Transverse colon (tissue), 4 donors: Measurements from ENCODE around the gene RIT2. TPM values are rescaled to one million over a fixed set of nuclear protein-coding genes. Genes with fewer than 3 reads are reported as not detected.

Experiments
- DNase-seq: peaks from one replicate; pipeline ENCODE4 v3.0.0-alpha.2; 2019
- H3K27ac ChIP-seq, 4 donors: fragments of 200-600 bp; sonication (generic); 2 replicates each; pipeline ENCODE4 v1.5.1; 2016 to 2018; ENCODE audit warnings: inconsistent platforms in 4 of 4
- H3K27me3 ChIP-seq: fragments of 200-600 bp; sonication (generic); 2 replicates; pipeline ENCODE4 v1.5.1; 2017; ENCODE audit warnings: inconsistent platforms
- H3K36me3 ChIP-seq, 4 donors: fragments of 200-600 bp; sonication (generic); 2 replicates each; pipeline ENCODE4 v1.5.1; 2017 to 2019; ENCODE audit warnings: inconsistent platforms in 4 of 4
- H3K4me1 ChIP-seq, 4 donors: fragments of 200-600 bp; sonication (generic); 2 replicates each; pipeline ENCODE4 v1.5.1; 2017 to 2020; ENCODE audit warnings: inconsistent platforms in 4 of 4
- H3K4me3 ChIP-seq, 4 donors: fragments of 200-600 bp; sonication (generic); 1 replicate in 1 of 4; 2 replicates in 3 of 4; pipeline versions ENCODE4 v1.5.1 to v1.6.1; 2017 to 2019; ENCODE audit warnings: inconsistent platforms in 4 of 4
- H3K9me3 ChIP-seq, 2 donors: fragments of 200-600 bp; sonication (generic); 2 replicates each; pipeline ENCODE4 v1.5.1; 2017 to 2019; ENCODE audit warnings: inconsistent platforms in 2 of 2
- EP300 ChIP-seq: sonication (generic); formaldehyde crosslinking; IDR thresholded peaks from one replicate; pipeline ENCODE4 v1.6.1; 2017; ENCODE audit warnings: antibody characterized with exemption, low read depth
- POLR2A ChIP-seq: fragments of 450-650 bp; IDR thresholded peaks from one replicate; pipeline ENCODE4 v1.6.1; 2016; ENCODE audit warnings: antibody characterized with exemption, mild to moderate bottlenecking, moderate library complexity
- POLR2AphosphoS5 ChIP-seq, 3 donors: sonication (generic); formaldehyde crosslinking; IDR thresholded peaks; one replicate each; pipeline ENCODE4 v1.6.1; 2016; ENCODE audit warnings: antibody characterized with exemption in 3 of 3
- WGBS, 2 donors: methylation state at CpG; one replicate each; pipeline ENCODE4 v1.1.5; 2018; ENCODE audit warnings: low coverage in 1 of 2; 5-methylcytosine and 5-hydroxymethylcytosine counted together
- in situ Hi-C, 4 donors: fragments of 200-750 bp; cut with MboI; loops; one replicate each; pipeline versions ENCODE4 v1.15.0 to v1.15.1; 2017; ENCODE audit warnings: low sequenced_read_pairs in 3 of 4, low pct_ligation_motif_present in 1 of 4, low pct_unique_long_range_greater_than_20kb in 1 of 4
- intact Hi-C: fragments of 100-400 bp; cut with DNase I; formaldehyde crosslinking; loops from one replicate; pipeline ENCODE4 v1.15.1; 2023; ENCODE audit warnings: low total_unique reads
- total RNA-seq, 4 donors: library from RNA; depleted of rRNA; stranded (reverse); fragments of >200 nt; gene quantifications; one replicate each; pipeline ENCODE4 v1.1.0, GENCODE V29; 2016
- TF ChIP-seq, protein P1 (sequence below), 5 experiments: fragments of 200-600 bp in 3 of 5; fragments of 450-650 bp in 2 of 5; sonication (generic) in 3 of 5; IDR thresholded peaks; 1 replicate in 2 of 5; 2 replicates in 3 of 5; pipeline ENCODE4 v1.5.1; 2016 to 2017; ENCODE audit warnings: antibody characterized with exemption in 5 of 5, inconsistent platforms in 3 of 5, mild to moderate bottlenecking in 2 of 5, moderate library complexity in 1 of 5

RIT2 gene
- total RNA-seq, 4 donors from 2014 or later, result not detected

DNA sequence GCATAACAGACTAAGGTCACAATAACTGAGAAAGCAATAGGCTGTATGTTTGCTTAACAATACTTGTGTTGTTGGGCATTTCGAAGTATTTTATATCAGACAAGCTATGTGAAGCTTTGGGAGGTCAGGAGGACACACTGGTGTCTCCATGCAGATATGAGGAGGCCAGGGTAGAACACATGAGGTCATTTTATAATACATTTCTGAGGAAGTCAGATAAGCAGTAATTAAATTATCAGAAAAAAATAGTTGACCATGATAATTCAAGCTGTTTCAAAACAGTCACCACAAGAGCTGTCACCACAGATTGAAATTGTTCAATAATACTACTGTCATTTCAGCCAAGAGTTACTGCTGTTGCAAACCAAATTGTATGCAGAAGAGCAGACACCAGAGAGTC is 160.6 kb downstream of the RIT2 start:
- Histone ChIP-seq H3K27ac (no peak overlapping the region), H3K27me3 (no peaks in the 10 kb centered on the region), H3K4me3 (no peak overlapping the region), H3K36me3 (no peaks in the 10 kb centered on the region), H3K9me3 (no peaks in the 10 kb centered on the region), H3K4me1 (no peaks in the 10 kb centered on the region)
- DNase-seq, result no peak
- intact Hi-C loops, result no loop called here
- TF ChIP-seq POLR2AphosphoS5 (IDR thresholded peaks at IDR 0.05) (no peak), POLR2A (no peak)
- TF ChIP-seq, protein P1, sequence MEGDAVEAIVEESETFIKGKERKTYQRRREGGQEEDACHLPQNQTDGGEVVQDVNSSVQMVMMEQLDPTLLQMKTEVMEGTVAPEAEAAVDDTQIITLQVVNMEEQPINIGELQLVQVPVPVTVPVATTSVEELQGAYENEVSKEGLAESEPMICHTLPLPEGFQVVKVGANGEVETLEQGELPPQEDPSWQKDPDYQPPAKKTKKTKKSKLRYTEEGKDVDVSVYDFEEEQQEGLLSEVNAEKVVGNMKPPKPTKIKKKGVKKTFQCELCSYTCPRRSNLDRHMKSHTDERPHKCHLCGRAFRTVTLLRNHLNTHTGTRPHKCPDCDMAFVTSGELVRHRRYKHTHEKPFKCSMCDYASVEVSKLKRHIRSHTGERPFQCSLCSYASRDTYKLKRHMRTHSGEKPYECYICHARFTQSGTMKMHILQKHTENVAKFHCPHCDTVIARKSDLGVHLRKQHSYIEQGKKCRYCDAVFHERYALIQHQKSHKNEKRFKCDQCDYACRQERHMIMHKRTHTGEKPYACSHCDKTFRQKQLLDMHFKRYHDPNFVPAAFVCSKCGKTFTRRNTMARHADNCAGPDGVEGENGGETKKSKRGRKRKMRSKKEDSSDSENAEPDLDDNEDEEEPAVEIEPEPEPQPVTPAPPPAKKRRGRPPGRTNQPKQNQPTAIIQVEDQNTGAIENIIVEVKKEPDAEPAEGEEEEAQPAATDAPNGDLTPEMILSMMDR (IDR thresholded peaks at IDR 0.05), result no peak
- WGBS, 2 donors, result 58 to 71% methylated on average over 1 of the region's 1 CpG
- in situ Hi-C loops, result loop anchor here in 1 of 4 donors (25.0 kb wide), 1 partner anchor 107 kb away; no protein-coding TSS in a partner anchor

DNA sequence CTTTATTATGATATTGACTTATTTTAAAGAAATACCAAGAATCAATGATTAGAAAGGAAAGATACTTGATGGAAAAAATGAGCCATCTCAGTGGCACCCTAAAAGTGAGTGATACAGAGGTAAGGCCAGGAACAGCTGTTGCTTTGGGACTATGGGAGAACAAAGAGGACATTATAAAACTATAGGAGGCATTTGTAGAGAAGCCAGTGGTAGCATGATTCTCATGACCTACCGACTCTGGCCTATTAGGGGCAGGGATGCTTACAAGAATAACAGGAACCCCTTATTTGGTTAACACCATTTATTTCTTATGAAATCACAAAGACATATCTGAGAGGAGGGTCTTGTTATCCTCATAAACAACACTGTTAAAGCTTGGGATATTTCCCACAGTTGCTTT is 162.2 kb downstream of the RIT2 start:
- TF ChIP-seq POLR2AphosphoS5 (IDR thresholded peaks at IDR 0.05) (no peak), POLR2A (no peak), EP300 (no peak)
- TF ChIP-seq, protein P1 (IDR thresholded peaks at IDR 0.05), result no peak
- Histone ChIP-seq H3K4me3 (no peak overlapping the region), H3K27me3 (no peaks in the 10 kb centered on the region), H3K27ac (no peak overlapping the region), H3K9me3 (no peaks in the 10 kb centered on the region), H3K4me1 (no peaks in the 10 kb centered on the region), H3K36me3 (no peaks in the 10 kb centered on the region)
- no peak for DNase-seq
- intact Hi-C loops (no loop called here), in situ Hi-C loops (loop anchor here in 1 of 4 donors (25.0 kb wide), 1 partner anchor 109 kb away; no protein-coding TSS in a partner anchor)
- WGBS, 2 donors, result 57 to 75% methylated on average over 1 of the region's 1 CpG

DNA sequence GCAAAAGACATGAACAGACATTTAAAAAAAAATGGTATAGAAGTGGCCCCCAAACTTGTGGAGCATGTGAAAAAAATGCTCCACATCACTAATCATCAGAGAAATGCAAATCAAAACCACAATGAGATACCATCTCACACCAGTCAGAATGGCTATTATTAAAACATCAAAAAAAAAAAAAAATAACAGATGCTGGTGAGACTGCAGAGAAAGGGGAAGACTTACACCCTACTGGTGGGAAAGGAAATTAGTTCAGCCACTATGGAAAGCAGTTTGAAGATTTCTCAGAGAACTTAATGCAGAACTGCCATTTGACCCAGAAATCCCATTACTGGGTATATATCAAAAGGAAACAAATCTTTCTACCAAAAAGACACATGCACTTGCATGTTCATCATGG is 164.8 kb downstream of the RIT2 start:
- Histone ChIP-seq H3K27me3 (no peaks in the 10 kb centered on the region), H3K9me3 (no peaks in the 10 kb centered on the region), H3K4me3 (no peak overlapping the region), H3K27ac (no peak overlapping the region), H3K36me3 (no peaks in the 10 kb centered on the region), H3K4me1 (no peaks in the 10 kb centered on the region)
- DNase-seq, result no peak
- intact Hi-C loops (no loop called here), in situ Hi-C loops (loop anchor here in 1 of 4 donors (25.0 kb wide), 1 partner anchor 112 kb away; no protein-coding TSS in a partner anchor)
- TF ChIP-seq POLR2AphosphoS5 (IDR thresholded peaks at IDR 0.05) (no peak), EP300 (no peak), POLR2A (no peak)
- TF ChIP-seq, protein P1 (IDR thresholded peaks at IDR 0.05), result no peak

DNA sequence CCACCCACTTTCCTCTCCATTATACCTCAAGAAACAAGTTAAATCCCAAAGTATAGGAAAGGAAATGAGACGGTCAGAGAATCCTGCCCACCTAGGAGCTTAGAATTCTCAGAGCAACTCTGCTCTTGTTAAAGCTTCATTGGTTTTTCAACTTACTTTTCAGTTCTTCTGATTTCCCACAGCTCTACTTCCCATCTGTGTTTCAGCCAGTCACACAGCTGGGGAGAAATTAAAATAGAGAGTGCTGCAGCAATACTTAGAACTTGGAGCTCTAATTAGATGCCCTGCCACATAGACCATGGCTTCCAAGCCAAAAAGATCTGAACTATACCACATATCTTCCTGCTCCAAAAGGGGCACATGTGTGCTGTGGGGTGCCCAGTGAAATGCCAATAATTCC is 166.7 kb downstream of the RIT2 start:
- TF ChIP-seq, protein P1 (IDR thresholded peaks at IDR 0.05), result no peak
- no peak for TF ChIP-seq POLR2AphosphoS5 (IDR thresholded peaks at IDR 0.05)
- no peak for TF ChIP-seq EP300
- TF ChIP-seq POLR2A, result no peak
- in situ Hi-C loops (no loop called here), intact Hi-C loops (no loop called here)
- no peak overlapping the region for H3K27ac ChIP-seq
- H3K36me3 ChIP-seq, result no peaks in the 10 kb centered on the region
- H3K4me1 ChIP-seq, result no peaks in the 10 kb centered on the region
- no peaks in the 10 kb centered on the region for H3K9me3 ChIP-seq
- WGBS, 2 donors, result 93% methylated on average over 1 of the region's 1 CpG; no CpG with 5 or more reads in 1 of the 2 donors
- H3K4me3 ChIP-seq, result no peak overlapping the region
- H3K27me3 ChIP-seq, result no peaks in the 10 kb centered on the region
- DNase-seq, result no peak
